K562 (cell line): Measurements from ENCODE around the gene ZNF595. TPM values are rescaled to one million over a fixed set of nuclear protein-coding genes. Genes with fewer than 3 reads are reported as not detected.
A peak's percentile ranks its signal among the peaks of the same experiment; 100 is the strongest.

Source experiments
- ATAC-seq: fragments of 200-7000 bp; cut with Tn5 transposase; 3 replicates; pipeline ENCODE4 v1.9.1; 2020; ENCODE audit warnings: moderate library complexity
- BruUV-seq: library from RNA; stranded (reverse); fragments of 400-500 nt; replicated peaks from 2 replicates; lab custom pipeline; 2021; lab: Mats Ljungman, UMichigan
- CTCF ChIA-PET: fragments of 300-600 bp; formaldehyde crosslinking; extraction: SDS; loops from one replicate; lab custom pipeline; 2021; ENCODE audit warnings: low intra/inter-chr PET ratio; lab: Yijun Ruan, JAX
- POLR2A ChIA-PET: fragments of 300-600, 350-650 bp; sonication (Branson Sonifier 250); formaldehyde crosslinking; extraction: SDS; loops from one replicate; lab custom pipeline; 2021; ENCODE audit warnings: antibody characterized with exemption, inconsistent platforms; lab: Yijun Ruan, JAX
- DNase-seq, 4 experiments: peaks; one replicate each; pipeline versions ENCODE4 v3.0.0 to v3.0.0-alpha.2; 2011 to 2018; ENCODE audit warnings: low spot score in 3 of 4, mixed read lengths in 3 of 4; ENCODE audit errors: extremely low read depth in 1 of 4
- FAIRE-seq: peaks from 2 replicates; lab custom pipeline; 2011; peaks lifted over from hg19 to GRCh38; lab: Jason Lieb, UNC
- H2AFZ ChIP-seq: 2 replicates; pipeline ENCODE4 v1.6.0; 2011; ENCODE audit warnings: low read depth, low read length, control low read depth, inconsistent platforms
- H3K27ac ChIP-seq: fragments of 200-600 bp; 3 replicates; pipeline ENCODE4 v1.8.0; 2011; ENCODE audit warnings: low read depth, mild to moderate bottlenecking, control low read depth, inconsistent platforms, low read length, moderate library complexity, mixed read lengths; ENCODE audit errors: extremely low read depth
- H3K27me3 ChIP-seq, 2 experiments: fragments of 300-600 bp in 1 of 2; 2 replicates in 1 of 2; 3 replicates in 1 of 2; pipeline versions ENCODE4 v1.6.0 to v1.8.0; 2011; ENCODE audit warnings: inconsistent platforms in 2 of 2, low read length in 2 of 2, mild to moderate bottlenecking in 1 of 2, mixed read lengths in 1 of 2, moderate library complexity in 1 of 2; ENCODE audit not compliant: control insufficient read depth in 2 of 2, insufficient read depth in 2 of 2
- H3K36me3 ChIP-seq: fragments of 300-600 bp; 3 replicates; pipeline ENCODE4 v1.8.0; 2011; ENCODE audit warnings: mild to moderate bottlenecking, low read length, inconsistent platforms; ENCODE audit not compliant: control insufficient read depth, insufficient read depth
- H3K4me1 ChIP-seq, 2 experiments: fragments of 200-600 bp in 1 of 2; replicated peaks in 1 of 2; 2 replicates in 1 of 2; 3 replicates in 1 of 2; pipeline versions ENCODE4 v1.5.1 to v1.8.0; 2011; ENCODE audit warnings: inconsistent platforms in 2 of 2, low read length in 2 of 2, mild to moderate bottlenecking in 1 of 2, mixed read lengths in 1 of 2, moderate library complexity in 1 of 2; ENCODE audit not compliant: control insufficient read depth in 2 of 2, insufficient read depth in 2 of 2
- H3K4me2 ChIP-seq: 2 replicates; pipeline ENCODE4 v1.6.1; 2011; ENCODE audit warnings: low read length, control low read depth, inconsistent platforms, mixed read lengths; ENCODE audit not compliant: insufficient read depth
- H3K4me3 ChIP-seq: fragments of 200-600 bp; sonication (generic), shearing (Covaris generic); 2 replicates; pipeline ENCODE4 v1.5.1; 2016; ENCODE audit warnings: control low read depth, inconsistent platforms
- H3K79me2 ChIP-seq: fragments of 200-600 bp; 3 replicates; pipeline ENCODE4 v1.8.0; 2011; ENCODE audit warnings: low read length, inconsistent platforms; ENCODE audit not compliant: control insufficient read depth, insufficient read depth
- H3K9ac ChIP-seq, 2 experiments: 2 replicates each; pipeline versions ENCODE4 v1.6.0 to v1.6.1; 2011; ENCODE audit warnings: low read depth in 2 of 2, low read length in 2 of 2, control low read depth in 1 of 2, inconsistent platforms in 1 of 2, mild to moderate bottlenecking in 1 of 2, mixed read lengths in 1 of 2; ENCODE audit not compliant: insufficient read depth in 1 of 2
- H3K9me1 ChIP-seq: one replicate; pipeline ENCODE4 v1.6.0; 2011; ENCODE audit warnings: inconsistent platforms, mild to moderate bottlenecking, low read length, moderate library complexity; ENCODE audit not compliant: control insufficient read depth, insufficient read depth
- H3K9me3 ChIP-seq: replicated peaks from 2 replicates; pipeline ENCODE4 v1.5.1; 2011; ENCODE audit warnings: low read depth, low read length, inconsistent platforms; ENCODE audit not compliant: control insufficient read depth, insufficient read depth
- H4K20me1 ChIP-seq: replicated peaks from 2 replicates; pipeline ENCODE4 v1.6.1; 2011; ENCODE audit warnings: low read length, inconsistent platforms, mixed read lengths; ENCODE audit not compliant: control insufficient read depth, insufficient read depth
- CBFB ChIP-seq: sonication (generic); formaldehyde crosslinking; IDR thresholded peaks from 2 replicates; pipeline ENCODE4 v1.4.0; 2020; ENCODE audit warnings: mild to moderate bottlenecking, missing genetic modification reagents
- CBX3 ChIP-seq, 2 experiments: IDR thresholded peaks; 1 replicate in 1 of 2; 2 replicates in 1 of 2; pipeline ENCODE4 v1.6.1; 2012; ENCODE audit warnings: inconsistent platforms in 2 of 2, low read length in 2 of 2, borderline replicate concordance in 1 of 2, control low read depth in 1 of 2
- COPS2 ChIP-seq: fragments of 450-650 bp; conservative IDR thresholded peaks from 2 replicates; pipeline ENCODE4 v1.6.1; 2016; ENCODE audit warnings: mild to moderate bottlenecking, moderate library complexity
- CREB5 ChIP-seq: fragments of 250-450 bp; sonication (Bioruptor Pico); IDR thresholded peaks from 2 replicates; pipeline ENCODE4 v1.5.0; 2020; ENCODE audit warnings: mild to moderate bottlenecking
- DMBX1 ChIP-seq: fragments of 250-450 bp; sonication (Bioruptor Pico); IDR thresholded peaks from 2 replicates; pipeline ENCODE4 v1.8.0; 2022; ENCODE audit warnings: inconsistent platforms, mild to moderate bottlenecking, moderate library complexity, borderline replicate concordance
- POLR2B ChIP-seq: fragments of 450-650 bp; IDR thresholded peaks from 2 replicates; pipeline ENCODE4 v1.6.1; 2018; ENCODE audit warnings: low read depth; ENCODE audit not compliant: partially characterized antibody
- ZBTB11 ChIP-seq, 3 experiments: fragments of 200-800 bp in 1 of 3; fragments of 250-450 bp in 1 of 3; fragments of 450-650 bp in 1 of 3; sonication (Bioruptor Pico) in 1 of 3; sonication (Bioruptor generic) in 1 of 3; formaldehyde crosslinking in 1 of 3; IDR thresholded peaks; 2 replicates each; pipeline versions ENCODE4 v1.6.1 to v1.8.0; 2016 to 2022; ENCODE audit warnings: mild to moderate bottlenecking in 2 of 3, missing genetic modification characterization in 2 of 3, missing compliant biosample characterization in 1 of 3, moderate library complexity in 1 of 3
- WGBS: fragments of 100-300 bp; shearing (Covaris generic); methylation state at CpG from one replicate; pipeline ENCODE4 v1.1.6; 2016; ENCODE audit warnings: low coverage, mixed read lengths; ENCODE audit not compliant: insufficient coverage; ENCODE audit errors: missing lambda C conversion rate; 5-methylcytosine and 5-hydroxymethylcytosine counted together
- in situ Hi-C: fragments of 300-500 bp; cut with MboI; formaldehyde crosslinking; loops from 4 replicates; pipeline ENCODE4 v1.15.0; 2018; ENCODE audit warnings: inconsistent platforms, mixed read lengths
- intact Hi-C: fragments of 100-400 bp; cut with micrococcal nuclease; formaldehyde crosslinking; loops from 2 replicates; pipeline ENCODE4 v1.14.2; 2022
- polyA plus RNA-seq, 8 experiments: library from polyadenylated mRNA; depleted of rRNA in 4 of 8; stranded (reverse) in 5 of 8; unstranded in 3 of 8; fragments of >200 nt; fragmentation: Nextera tagmentation in 2 of 8; fragmentation: Illumina TruSeq in 1 of 8; extraction: Ambion mirVana in 2 of 8; extraction: Trizol in 1 of 8; gene quantifications; 2 replicates each; pipeline versions ENCODE4 v1.2.1 to v1.2.3, GENCODE V29; 2011 to 2014; ENCODE audit warnings: inconsistent platforms in 1 of 8, missing spikeins in 1 of 8
- total RNA-seq, 7 experiments: library from RNA; depleted of rRNA in 6 of 7; stranded (reverse); fragments of >200 nt in 6 of 7; fragmentation: Illumina TruSeq in 2 of 7; extraction: Trizol in 2 of 7; gene quantifications; 2 replicates each; pipeline versions ENCODE4 v1.2.1 to v1.2.3, GENCODE V29; 2011 to 2021; ENCODE audit warnings: low replicate concordance in 1 of 7

The ZNF595 gene
- total and polyA plus RNA-seq, 9 of the 15 experiments (the other 6 are each of a cell fraction or from before 2014, with no cell fraction given): 116 to 632 (median 237) TPM

GRCh38 chr4:98386-98785 lies 45.3 kb downstream of the ZNF595 start (continued):
- TF ChIP-seq DMBX1 (CRISPR knock-in tag): no peak
- TF ChIP-seq ZBTB11 (CRISPR knock-in tag; IDR thresholded peaks at IDR 0.05): no peak
- TF ChIP-seq CREB5 (CRISPR knock-in tag): no peak
- TF ChIP-seq, all 486 proteins: peak for 0

GRCh38 chr4:99863-100262 lies 46.7 kb downstream of the ZNF595 start:
- FAIRE-seq: no peak
- BruUV-seq: no TSS peak
- TF ChIP-seq COPS2: no peak
- TF ChIP-seq POLR2B: no peak
- 0 out of 3 replicates have a peak, but pooled peaks of 1 of the 2 experiments have one; percentile 28 for TF ChIP-seq CBX3 (IDR thresholded peaks at IDR 0.05; ENCODE audit: borderline replicate concordance in 1 of 2, low read length in 2 of 2)
- no peak for TF ChIP-seq CBFB
- POLR2A ChIA-PET: no interaction called here
- Histone ChIP-seq H3K9ac (no peak overlapping the region), H3K9me1 (no peaks in the 10 kb centered on the region), H3K79me2 (no peaks in the 10 kb centered on the region), H3K9me3 (peaks cover 3% of the 10 kb centered on the region; the same call in 1 of the 2 replicates), H3K4me2 (no peak overlapping the region), H3K4me1 (no peaks in the 10 kb centered on the region), H2AFZ (no peak overlapping the region), H3K27me3 (no peaks in the 10 kb centered on the region), H3K36me3 (no peaks in the 10 kb centered on the region), H3K27ac (no peak overlapping the region), H3K4me3 (no peak overlapping the region), H4K20me1 (no peaks in the 10 kb centered on the region)
- ATAC-seq: no peak
- peak in 1 of 4 experiments; percentile 6 for DNase-seq
- whole genome bisulfite sequencing: 0% methylated on average over 5 of the region's 5 CpGs
- intact Hi-C loops: no loop called here
- CTCF ChIA-PET: no interaction called here
- in situ Hi-C loops: no loop called here
